ENCODE results near the gene PRIMPOL.
"Not testable (repeated sequence)": the region's sequence is repeated elsewhere in the genome, so short reads cannot be mapped to it uniquely, and the experiment has no call there.

DNA sequence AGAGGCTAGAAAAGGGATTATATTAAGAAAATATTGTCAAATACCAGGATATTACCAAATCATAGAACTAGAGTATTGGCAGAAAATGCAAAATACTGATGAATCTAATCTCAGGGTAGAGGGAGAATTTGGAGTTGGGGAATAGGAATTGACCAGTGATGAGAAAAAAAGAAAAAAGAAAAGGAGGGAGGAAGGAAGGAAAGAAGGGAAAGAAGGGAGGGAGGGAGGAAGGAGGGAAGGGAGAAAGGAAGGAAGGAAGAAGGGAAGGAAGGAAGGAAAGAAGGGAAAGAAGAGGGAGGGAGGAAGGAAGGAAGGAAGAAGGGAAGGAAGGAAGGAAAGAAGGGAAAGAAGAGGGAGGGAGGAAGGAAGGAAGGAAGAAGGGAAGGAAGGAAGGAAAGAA, 3.1 kb downstream of the PRIMPOL start:
- TF ChIP-seq, protein P1, sequence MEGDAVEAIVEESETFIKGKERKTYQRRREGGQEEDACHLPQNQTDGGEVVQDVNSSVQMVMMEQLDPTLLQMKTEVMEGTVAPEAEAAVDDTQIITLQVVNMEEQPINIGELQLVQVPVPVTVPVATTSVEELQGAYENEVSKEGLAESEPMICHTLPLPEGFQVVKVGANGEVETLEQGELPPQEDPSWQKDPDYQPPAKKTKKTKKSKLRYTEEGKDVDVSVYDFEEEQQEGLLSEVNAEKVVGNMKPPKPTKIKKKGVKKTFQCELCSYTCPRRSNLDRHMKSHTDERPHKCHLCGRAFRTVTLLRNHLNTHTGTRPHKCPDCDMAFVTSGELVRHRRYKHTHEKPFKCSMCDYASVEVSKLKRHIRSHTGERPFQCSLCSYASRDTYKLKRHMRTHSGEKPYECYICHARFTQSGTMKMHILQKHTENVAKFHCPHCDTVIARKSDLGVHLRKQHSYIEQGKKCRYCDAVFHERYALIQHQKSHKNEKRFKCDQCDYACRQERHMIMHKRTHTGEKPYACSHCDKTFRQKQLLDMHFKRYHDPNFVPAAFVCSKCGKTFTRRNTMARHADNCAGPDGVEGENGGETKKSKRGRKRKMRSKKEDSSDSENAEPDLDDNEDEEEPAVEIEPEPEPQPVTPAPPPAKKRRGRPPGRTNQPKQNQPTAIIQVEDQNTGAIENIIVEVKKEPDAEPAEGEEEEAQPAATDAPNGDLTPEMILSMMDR (IDR thresholded peaks at IDR 0.05) = not testable (repeated sequence)
- TF ChIP-seq POLR2AphosphoS5, POLR2A (IDR thresholded peaks at IDR 0.05): not testable (repeated sequence)

All from breast epithelium (tissue), 3 donors.